K562 (cell line): ENCODE data around the gene PIGQ.

Experiments used
- ARID2 ChIP-seq: fragments of 450-650 bp; IDR thresholded peaks from 2 replicates; pipeline ENCODE4 v1.6.1; 2017; ENCODE audit warnings: antibody characterized with exemption, mild to moderate bottlenecking
- BHLHE40 ChIP-seq: IDR thresholded peaks from 2 replicates; pipeline ENCODE4 v1.6.1; 2011; ENCODE audit warnings: low read length, improper control_type of control experiment
- CCAR2 ChIP-seq: fragments of 200-400 bp; formaldehyde crosslinking; IDR thresholded peaks from 2 replicates; pipeline ENCODE4 v1.6.1; 2017; ENCODE audit warnings: mild to moderate bottlenecking, low read depth, low read length
- CTCF ChIP-seq, 3 experiments: IDR thresholded peaks in 2 of 3; conservative IDR thresholded peaks in 1 of 3; 2 replicates each; pipeline ENCODE4 v1.5.1; 2011 to 2012; ENCODE audit warnings: low read length in 3 of 3, mild to moderate bottlenecking in 3 of 3, control low read depth in 2 of 3, improper control_type of control experiment in 1 of 3, inconsistent platforms in 1 of 3, low read depth in 1 of 3, mixed read lengths in 1 of 3, moderate library complexity in 1 of 3; ENCODE audit not compliant: insufficient read depth in 2 of 3
- ETV6 ChIP-seq, 3 experiments: fragments of 150-350 bp in 1 of 3; sonication (generic) in 1 of 3; formaldehyde crosslinking in 1 of 3; IDR thresholded peaks; 2 replicates each; pipeline versions ENCODE4 v1.6.1 to v1.8.0; 2014 to 2022; ENCODE audit warnings: borderline replicate concordance in 2 of 3, low read depth in 2 of 3, antibody characterized with exemption in 1 of 3, low read length in 1 of 3, mild to moderate bottlenecking in 1 of 3, missing genetic modification reagents in 1 of 3
- EZH2 ChIP-seq: IDR thresholded peaks from 2 replicates; pipeline ENCODE4 v1.6.1; 2012; ENCODE audit warnings: low read depth, mild to moderate bottlenecking, inconsistent platforms, low read length, borderline replicate concordance
- FOXA3 ChIP-seq, 2 experiments: fragments of 450-650 bp in 1 of 2; sonication (generic) in 1 of 2; formaldehyde crosslinking; IDR thresholded peaks in 1 of 2; conservative IDR thresholded peaks in 1 of 2; 2 replicates each; pipeline versions ENCODE4 v1.4.0 to v1.8.0; 2020 to 2022; ENCODE audit warnings: mild to moderate bottlenecking in 2 of 2, missing genetic modification reagents in 1 of 2
- KAT8 ChIP-seq: fragments of 450-650 bp; IDR thresholded peaks from 2 replicates; pipeline ENCODE4 v1.6.1; 2016; ENCODE audit warnings: low read depth, mild to moderate bottlenecking
- MAFG ChIP-seq: fragments of 450-650 bp; conservative IDR thresholded peaks from 2 replicates; pipeline ENCODE4 v1.6.1; 2016; ENCODE audit warnings: missing genetic modification characterization, missing compliant biosample characterization
- PATZ1 ChIP-seq: fragments of 250-450 bp; sonication (Bioruptor Pico); IDR thresholded peaks from 2 replicates; pipeline ENCODE4 v1.5.0; 2020; ENCODE audit warnings: mild to moderate bottlenecking, borderline replicate concordance
- POLR2A ChIP-seq: fragments of 450-650 bp; conservative IDR thresholded peaks from 2 replicates; pipeline ENCODE4 v1.6.1; 2016
- ZNF175 ChIP-seq: fragments of 200-800 bp; sonication (Bioruptor generic); IDR thresholded peaks from 2 replicates; pipeline ENCODE4 v1.6.1; 2016; ENCODE audit warnings: low read depth, mild to moderate bottlenecking, missing genetic modification characterization, missing compliant biosample characterization
- ZNF75A ChIP-seq: fragments of 450-650 bp; formaldehyde crosslinking; IDR thresholded peaks from 2 replicates; pipeline ENCODE4 v1.4.0; 2020; ENCODE audit warnings: mild to moderate bottlenecking
- TF ChIP-seq, protein P1 (sequence below): fragments of 250-450 bp; sonication (Bioruptor Pico); IDR thresholded peaks from 2 replicates; pipeline ENCODE4 v1.5.0; 2021

DNA sequence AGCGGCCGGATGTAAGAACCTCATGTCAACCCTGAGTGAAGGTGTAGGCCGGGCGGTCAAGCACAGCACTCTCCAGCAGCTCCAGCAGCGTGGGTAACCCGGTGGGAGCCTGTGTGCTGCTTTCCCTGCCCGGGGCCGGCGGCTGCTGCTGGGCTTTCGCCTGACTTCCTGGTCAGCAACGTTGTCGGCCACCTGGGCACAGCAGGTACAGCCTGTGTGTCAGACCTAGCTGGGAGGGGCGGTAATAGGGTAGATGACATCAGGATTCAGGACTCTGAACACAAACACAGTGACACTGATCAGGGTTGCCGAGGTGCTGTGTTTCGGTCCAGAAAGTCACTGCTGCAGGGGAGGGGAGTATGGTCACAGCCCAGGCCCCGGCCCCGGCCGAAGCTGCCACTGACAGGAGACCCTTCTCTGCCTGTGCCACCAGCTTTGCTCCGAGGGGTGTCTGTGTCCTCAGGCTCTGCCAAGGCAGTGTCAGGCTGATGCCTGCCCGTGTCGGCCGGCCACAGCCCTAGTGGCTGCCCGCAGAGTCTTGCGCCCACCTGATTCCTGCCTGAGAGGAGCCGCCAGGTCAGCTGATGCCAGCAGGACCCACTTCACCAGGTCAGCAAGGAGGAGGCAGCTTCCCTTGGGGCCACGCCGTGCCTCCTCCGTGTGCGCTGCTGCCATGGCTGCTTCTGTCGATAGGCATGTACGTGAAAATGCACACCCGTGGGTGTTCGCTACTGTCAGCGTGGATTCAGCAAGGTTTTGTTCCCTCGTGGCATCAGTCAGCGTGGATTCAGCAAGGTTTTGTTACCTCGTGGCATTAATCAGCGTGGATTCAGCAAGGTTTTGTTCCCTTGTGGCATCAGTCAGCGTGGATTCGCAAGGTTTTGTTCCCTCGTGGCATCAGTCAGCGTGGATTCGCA is 29.3 kb downstream of the PIGQ start:
- TF ChIP-seq ARID2 (no peak), CTCF (IDR thresholded peaks at IDR 0.05 in 2 of 3, conservative IDR thresholded peaks at IDR 0.05 in 1 of 3; ENCODE audit: insufficient read depth in 2 of 3, low read depth in 1 of 3, low read length in 3 of 3) (no peak), ETV6 (IDR thresholded peaks at IDR 0.05; ENCODE audit: borderline replicate concordance in 1 of 2, low read depth in 2 of 2, low read length in 1 of 2) (no peak), ETV6 (CRISPR knock-in tag; IDR thresholded peaks at IDR 0.05; ENCODE audit: borderline replicate concordance) (no peak), PATZ1 (CRISPR knock-in tag) (no peak), FOXA3 (CRISPR knock-in tag; conservative IDR thresholded peaks at IDR 0.05 in 1 of 2, IDR thresholded peaks at IDR 0.05 in 1 of 2) (no peak), KAT8 (no peak), POLR2A (no peak), ZNF175 (CRISPR knock-in tag) (no peak), ZNF75A (CRISPR knock-in tag) (no peak), CCAR2 (no peak), MAFG (tag) (no peak), BHLHE40 (no peak), EZH2 (no peak)
- TF ChIP-seq, protein P1, sequence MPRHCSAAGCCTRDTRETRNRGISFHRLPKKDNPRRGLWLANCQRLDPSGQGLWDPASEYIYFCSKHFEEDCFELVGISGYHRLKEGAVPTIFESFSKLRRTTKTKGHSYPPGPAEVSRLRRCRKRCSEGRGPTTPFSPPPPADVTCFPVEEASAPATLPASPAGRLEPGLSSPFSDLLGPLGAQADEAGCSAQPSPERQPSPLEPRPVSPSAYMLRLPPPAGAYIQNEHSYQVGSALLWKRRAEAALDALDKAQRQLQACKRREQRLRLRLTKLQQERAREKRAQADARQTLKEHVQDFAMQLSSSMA, result no peak
